Measurements from ENCODE around the gene TMEM59L. TPM values are rescaled to one million over a fixed set of nuclear protein-coding genes. Genes with fewer than 3 reads are reported as not detected.
"Not testable (repeated sequence)": the region's sequence is repeated elsewhere in the genome, so short reads cannot be mapped to it uniquely, and the experiment has no call there.

TMEM59L gene
- total and polyA plus RNA-seq, 3 donors from 2014 or later = 4.3 to 7.0 (median 4.5) TPM

DNA sequence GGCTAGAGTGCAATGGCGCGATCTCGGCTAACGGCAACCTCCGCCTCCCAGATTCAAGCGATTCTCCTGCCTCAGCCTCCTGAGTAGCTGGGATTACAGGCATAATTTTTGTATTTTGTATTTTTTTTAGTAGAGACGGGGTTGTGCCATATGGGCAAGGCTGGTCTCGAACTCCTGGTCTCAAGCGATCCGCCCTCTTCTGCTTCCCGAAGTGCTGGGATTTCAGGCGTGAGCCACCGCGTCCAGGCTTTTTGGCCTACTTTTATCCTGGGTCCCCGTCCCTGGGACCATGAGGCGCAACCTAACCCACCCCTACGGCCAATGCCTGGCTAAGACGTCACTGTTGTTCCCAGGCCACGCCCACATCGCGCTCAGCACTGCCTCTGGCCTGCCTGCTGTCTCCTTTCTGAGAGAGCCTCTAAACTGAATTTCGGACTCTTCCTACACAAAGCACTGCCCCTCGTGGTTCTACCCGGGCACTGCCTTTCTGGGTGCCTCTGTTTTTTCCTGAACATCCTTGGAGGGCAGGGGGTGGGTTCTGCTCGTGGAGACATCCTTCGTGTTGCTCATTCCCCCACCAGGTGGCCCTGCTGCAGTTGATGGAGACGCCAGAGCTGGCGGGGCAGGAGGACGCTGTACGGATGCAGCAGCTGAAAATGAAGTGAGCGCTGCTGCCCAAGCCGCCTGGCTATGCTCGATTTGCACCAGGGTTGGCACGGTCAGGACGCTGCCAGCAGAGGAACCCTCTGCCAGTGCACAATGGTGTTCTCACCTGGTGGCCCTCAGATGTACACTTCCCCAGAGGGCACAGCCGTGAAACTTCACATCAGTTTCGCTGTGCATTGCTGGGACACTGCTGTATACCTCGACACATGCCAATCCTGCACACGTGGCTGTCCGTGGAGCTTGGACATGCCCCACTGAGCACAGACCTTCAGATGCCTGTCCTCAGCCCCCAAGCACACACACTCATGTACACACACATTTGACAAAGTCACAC lies 22.1 kb upstream of the TMEM59L start:
- intact Hi-C loops (cut with DNase I; ENCODE audit: low total_unique reads) = loop anchor here (10.0 kb wide), 2 partner anchors 94 to 254 kb away; partner anchors contain the start of gene CRTC1
- DNase-seq = peak; percentile 59
- peaks cover 26% of the 10 kb centered on the region for H3K4me1 ChIP-seq
- H3K36me3 ChIP-seq (ENCODE audit: low read depth, missing control alignments) = no peaks in the 10 kb centered on the region
- WGBS, 2 donors = 56 to 62% methylated on average over 34 to 40 of the region's 40 CpGs
- no peaks in the 10 kb centered on the region for H3K9me3 ChIP-seq
- H3K4me3 ChIP-seq = no peak overlapping the region
- H3K27me3 ChIP-seq = no peaks in the 10 kb centered on the region
- no peak overlapping the region for H3K27ac ChIP-seq
- TF ChIP-seq CTCF (IDR thresholded peaks at IDR 0.05) (peak in 1 of 3 experiments; percentile 6), POLR2A (IDR thresholded peaks at IDR 0.05) (no peak)

DNA sequence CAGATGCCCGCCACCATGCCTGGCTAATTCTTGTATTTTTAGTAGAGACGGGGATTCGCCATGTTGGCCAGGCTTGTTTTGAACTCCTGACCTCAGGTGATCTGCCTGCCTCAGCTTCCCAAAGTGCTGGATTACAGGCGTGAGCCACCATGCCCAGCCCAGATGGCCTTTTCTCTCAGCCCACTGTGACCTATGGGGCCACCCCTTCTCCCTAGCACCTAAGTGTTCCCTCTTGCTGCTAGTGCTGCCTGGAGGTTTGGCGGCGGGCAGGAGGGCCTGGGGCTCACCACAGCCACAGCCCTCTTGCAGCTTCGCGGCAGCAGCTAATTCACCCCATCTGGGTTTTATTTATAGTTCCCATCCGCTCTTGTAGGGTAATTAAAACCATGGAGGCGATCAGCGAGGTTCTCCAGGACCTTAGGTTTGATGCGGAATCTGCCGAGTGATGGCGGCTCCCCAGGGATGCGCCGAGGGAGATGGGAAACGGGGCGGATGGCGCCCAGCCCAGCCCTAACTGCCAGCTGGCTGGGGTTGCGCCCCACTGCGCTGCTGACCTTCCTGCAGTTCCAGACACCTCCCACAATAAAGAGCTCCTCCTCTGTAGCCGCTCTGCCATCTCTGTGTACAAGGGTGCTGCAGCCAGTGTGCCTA lies 20.8 kb upstream of the TMEM59L start:
- H3K4me1 ChIP-seq = peaks cover 26% of the 10 kb centered on the region
- WGBS, 2 donors = 91 to 95% methylated on average over 11 to 22 of the region's 22 CpGs
- DNase-seq = no peak
- H3K27me3 ChIP-seq = no peaks in the 10 kb centered on the region
- no peak for TF ChIP-seq POLR2A (IDR thresholded peaks at IDR 0.05)
- no peak for TF ChIP-seq CTCF (IDR thresholded peaks at IDR 0.05)
- H3K36me3 ChIP-seq (ENCODE audit: low read depth, missing control alignments) = no peaks in the 10 kb centered on the region
- no peaks in the 10 kb centered on the region for H3K9me3 ChIP-seq
- no peak overlapping the region for H3K27ac ChIP-seq
- no peak overlapping the region for H3K4me3 ChIP-seq
- intact Hi-C loops (cut with DNase I; ENCODE audit: low total_unique reads) = loop anchor here (10.0 kb wide), 2 partner anchors 93 to 253 kb away; partner anchors contain the start of gene CRTC1

GRCh38 chr19:18592732-18593131 lies 19.9 kb upstream of the TMEM59L start:
- H3K27me3 ChIP-seq; H3K4me3 ChIP-seq; H3K27ac ChIP-seq; DNase-seq; H3K9me3 ChIP-seq; H3K36me3 ChIP-seq (ENCODE audit: low read depth, missing control alignments): not testable (repeated sequence)
- 67 to 91% methylated on average over 5 of the region's 5 CpGs for WGBS, 2 donors
- H3K4me1 ChIP-seq = peaks cover 25% of the 10 kb centered on the region
- intact Hi-C loops (cut with DNase I; ENCODE audit: low total_unique reads) = loop anchor here (10.0 kb wide), 2 partner anchors 92 to 252 kb away; partner anchors contain the start of gene CRTC1

- WGBS, 2 donors = 7 to 30% methylated on average over 6 to 25 of the region's 25 CpGs
- no peak overlapping the region for H3K27ac ChIP-seq
- TF ChIP-seq CTCF (IDR thresholded peaks at IDR 0.05) (no peak), POLR2A (IDR thresholded peaks at IDR 0.05) (no peak)
Observed at GRCh38 chr19:18593367-18594095, 19.1 kb upstream of the TMEM59L start.

More at GRCh38 chr19:18593367-18594095, 19.1 kb upstream of the TMEM59L start:
- intact Hi-C loops (cut with DNase I; ENCODE audit: low total_unique reads) = loop anchor here (10.0 kb wide), 2 partner anchors 91 to 251 kb away; partner anchors contain the start of gene CRTC1
- no peaks in the 10 kb centered on the region for H3K27me3 ChIP-seq
- peaks cover 18% of the 10 kb centered on the region for H3K4me1 ChIP-seq
- peak overlapping the region in 1 of 2 donors; percentile 41 for H3K4me3 ChIP-seq
- no peaks in the 10 kb centered on the region for H3K9me3 ChIP-seq
- no peak for DNase-seq
- no peaks in the 10 kb centered on the region for H3K36me3 ChIP-seq (ENCODE audit: low read depth, missing control alignments)
